AG04449 (cell line): ENCODE data around the gene SDK2.

ENCODE experiments used
- CTCF ChIA-PET: fragments of 350-600 bp; formaldehyde crosslinking; extraction: SDS; loops from one replicate; lab custom pipeline; 2021; ENCODE audit warnings: antibody characterized with exemption; lab: Yijun Ruan, JAX
- POLR2A ChIA-PET: fragments of 400-600, 350-600 bp; formaldehyde crosslinking; extraction: SDS; loops from one replicate; lab custom pipeline; 2020; ENCODE audit warnings: antibody characterized with exemption, inconsistent platforms; lab: Yijun Ruan, JAX
- DNase-seq: peaks from one replicate; pipeline ENCODE4 v3.0.0-alpha.2; 2010; ENCODE audit warnings: low read depth, low spot score
- H3K4me3 ChIP-seq: 2 replicates; pipeline ENCODE4 v1.5.1; 2011; ENCODE audit warnings: low read depth, mild to moderate bottlenecking, control low read depth, low read length
- TF ChIP-seq, protein P1 (sequence below): IDR thresholded peaks from one replicate; pipeline ENCODE4 v1.5.1; 2011; ENCODE audit warnings: mild to moderate bottlenecking, moderate library complexity, low read length, control low read depth, inconsistent platforms; ENCODE audit not compliant: insufficient read depth; ENCODE audit errors: missing control alignments

Gene SDK2

DNA sequence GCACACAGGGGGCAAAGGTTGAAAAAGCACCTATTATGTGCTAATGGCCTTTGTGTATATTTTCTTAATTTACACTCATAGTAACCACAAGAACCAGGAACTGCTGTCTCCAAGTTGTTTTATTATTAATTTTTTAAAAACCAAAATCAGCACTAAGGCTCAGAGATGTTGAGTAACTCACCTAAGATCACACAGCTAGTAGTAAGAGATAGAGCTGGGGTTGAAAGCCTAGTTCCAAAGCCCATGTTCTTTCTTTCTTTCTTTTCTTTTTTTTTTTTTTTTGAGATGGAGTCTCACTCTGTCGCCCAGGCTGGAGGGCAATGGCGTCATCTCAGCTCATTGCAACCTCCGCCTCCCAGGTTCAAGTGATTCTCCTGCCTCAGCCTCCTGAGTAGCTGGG, 75.3 kb downstream of the SDK2 start:
- H3K4me3 ChIP-seq, result no peak overlapping the region
- DNase-seq, result no peak
- POLR2A ChIA-PET, result no interaction called here
- CTCF ChIA-PET, result no interaction called here
- TF ChIP-seq, protein P1, sequence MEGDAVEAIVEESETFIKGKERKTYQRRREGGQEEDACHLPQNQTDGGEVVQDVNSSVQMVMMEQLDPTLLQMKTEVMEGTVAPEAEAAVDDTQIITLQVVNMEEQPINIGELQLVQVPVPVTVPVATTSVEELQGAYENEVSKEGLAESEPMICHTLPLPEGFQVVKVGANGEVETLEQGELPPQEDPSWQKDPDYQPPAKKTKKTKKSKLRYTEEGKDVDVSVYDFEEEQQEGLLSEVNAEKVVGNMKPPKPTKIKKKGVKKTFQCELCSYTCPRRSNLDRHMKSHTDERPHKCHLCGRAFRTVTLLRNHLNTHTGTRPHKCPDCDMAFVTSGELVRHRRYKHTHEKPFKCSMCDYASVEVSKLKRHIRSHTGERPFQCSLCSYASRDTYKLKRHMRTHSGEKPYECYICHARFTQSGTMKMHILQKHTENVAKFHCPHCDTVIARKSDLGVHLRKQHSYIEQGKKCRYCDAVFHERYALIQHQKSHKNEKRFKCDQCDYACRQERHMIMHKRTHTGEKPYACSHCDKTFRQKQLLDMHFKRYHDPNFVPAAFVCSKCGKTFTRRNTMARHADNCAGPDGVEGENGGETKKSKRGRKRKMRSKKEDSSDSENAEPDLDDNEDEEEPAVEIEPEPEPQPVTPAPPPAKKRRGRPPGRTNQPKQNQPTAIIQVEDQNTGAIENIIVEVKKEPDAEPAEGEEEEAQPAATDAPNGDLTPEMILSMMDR, result no peak

DNA sequence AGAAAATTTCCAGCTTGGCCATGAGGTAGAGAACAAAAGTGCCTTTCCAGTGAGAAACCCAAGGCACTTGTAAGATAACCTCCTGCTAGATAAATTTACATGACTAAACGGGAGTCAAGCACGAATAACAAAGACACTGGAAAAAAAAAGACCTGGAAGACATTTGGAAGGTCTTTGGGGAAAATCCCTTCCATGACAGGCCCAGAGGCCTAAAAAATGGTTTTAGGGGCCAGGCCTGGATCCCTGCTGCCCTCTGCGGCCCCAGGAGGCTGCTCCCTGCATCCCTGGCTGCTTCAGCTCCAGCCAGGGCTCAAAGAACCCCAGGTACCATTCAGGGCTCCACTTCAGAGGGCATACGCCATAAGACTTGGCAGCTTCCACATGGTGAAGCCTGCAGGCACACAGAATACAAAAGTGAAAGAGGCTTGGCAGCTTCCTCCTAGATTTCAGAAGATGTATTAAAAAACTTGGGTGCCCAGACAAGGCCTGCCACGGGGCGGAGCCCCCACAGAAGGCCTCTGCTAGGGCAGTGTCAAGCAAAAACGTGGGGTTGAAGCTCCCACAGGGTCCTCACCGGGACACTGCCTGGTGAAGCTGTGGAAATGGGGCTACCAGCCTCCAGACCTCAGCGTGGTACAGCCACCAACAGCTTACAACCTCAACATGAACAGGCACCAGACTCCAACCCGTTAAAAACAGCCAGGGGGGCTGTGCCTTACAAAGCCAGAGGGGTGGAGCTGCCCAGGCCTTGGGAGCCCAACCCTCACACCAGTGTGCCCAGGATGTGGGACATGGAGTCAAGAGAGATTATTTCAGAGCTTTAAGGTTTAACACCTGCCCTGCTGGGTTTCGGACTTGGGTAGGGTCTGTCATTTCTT, 77.1 kb downstream of the SDK2 start:
- no peak overlapping the region for H3K4me3 ChIP-seq
- TF ChIP-seq, protein P1, result no peak
- POLR2A ChIA-PET, result no interaction called here
- CTCF ChIA-PET, result no interaction called here
- DNase-seq, result no peak

- no peak for DNase-seq
- ChIA-PET CTCF (no interaction called here), POLR2A (no interaction called here)
- TF ChIP-seq, protein P1, result no peak
- H3K4me3 ChIP-seq, result no peak overlapping the region
Measured at GRCh38 chr17:73564843-73565242, 79.4 kb downstream of the SDK2 start.

DNA sequence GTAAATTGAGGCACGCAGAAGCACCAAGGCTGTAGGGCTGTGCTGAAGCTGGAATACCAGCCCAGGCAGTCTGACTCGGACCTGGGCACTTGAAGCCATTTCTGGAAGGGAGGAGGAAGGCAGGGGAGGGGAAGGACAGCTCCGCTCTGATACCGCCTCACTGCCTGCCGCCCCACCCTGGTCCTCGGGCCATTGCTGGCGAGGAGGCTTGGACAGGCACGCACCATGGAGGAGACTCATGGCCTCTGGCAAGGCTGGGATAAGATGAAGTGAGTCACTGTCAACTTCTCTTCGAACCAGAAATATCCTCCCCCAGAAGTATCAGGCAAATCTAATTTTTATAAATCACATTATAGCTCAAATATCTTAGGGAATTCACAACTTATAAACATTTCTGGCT, 81.3 kb downstream of the SDK2 start:
- CTCF ChIA-PET, result no interaction called here
- POLR2A ChIA-PET, result no interaction called here
- no peak overlapping the region for H3K4me3 ChIP-seq
- no peak for DNase-seq
- TF ChIP-seq, protein P1, result no peak

- ChIA-PET CTCF (no interaction called here), POLR2A (no interaction called here)
- TF ChIP-seq, protein P1, result no peak
- H3K4me3 ChIP-seq, result no peak overlapping the region
- DNase-seq, result no peak
Measured at GRCh38 chr17:73561111-73561510, 83.1 kb downstream of the SDK2 start.

GRCh38 chr17:73560661-73561060, 83.6 kb downstream of the SDK2 start:
- H3K4me3 ChIP-seq, result no peak overlapping the region
- ChIA-PET CTCF (no interaction called here), POLR2A (no interaction called here)
- no peak for DNase-seq
- TF ChIP-seq, protein P1, result no peak
